Stimulated activated CD8-positive, alpha-beta memory T cell treated with anti-CD3 and anti-CD28 coated beads, Interleukin-7, amount 100 ng/mL, for 1 hour (primary cell): ENCODE results near the gene EFNA4.

ENCODE experiments used
- DNase-seq, 2 donors: peaks; one replicate each; pipeline ENCODE4 v3.0.0-alpha.2; 2020; ENCODE audit warnings: low read depth in 2 of 2

Gene EFNA4

GRCh38 chr1:155033524-155033923 lies 30.0 kb upstream of the EFNA4 start, which contains the start of the genes DCST1 and DCST2:
Gene DCST1, plus strand, starts transcription at chr1:155033824. Its CDS starts 213 bp downstream, at chr1:155034037.
Gene DCST2, minus strand, starts transcription at chr1:155033781. Its CDS starts 80 bp downstream, at chr1:155033701.
- no peak for DNase-seq

- no peak for DNase-seq
These were observed 29.0 kb upstream of the EFNA4 start for GRCh38 chr1:155034318-155035208.

DNA sequence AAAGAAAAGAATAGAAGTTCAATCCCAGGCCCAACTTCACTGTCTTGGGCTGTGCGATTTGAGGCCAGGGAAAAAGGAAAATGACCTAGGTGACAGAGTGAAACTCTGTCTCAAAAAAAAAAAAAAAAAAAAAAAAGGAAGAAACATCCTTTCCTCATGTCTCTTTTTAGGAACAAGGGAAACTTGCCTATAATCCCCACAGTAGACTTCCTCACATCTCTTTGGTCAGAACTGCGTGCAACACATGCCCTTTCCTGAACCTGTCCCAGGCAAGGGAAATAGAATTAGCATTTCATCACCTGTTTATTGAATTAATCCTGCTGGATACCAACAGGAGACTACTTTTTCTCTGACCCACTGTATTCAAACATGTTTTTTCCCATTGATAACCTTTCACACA lies 27.6 kb upstream of the EFNA4 start:
- no peak for DNase-seq

GRCh38 chr1:155037043-155037442 lies 26.5 kb upstream of the EFNA4 start:
- no peak for DNase-seq

DNA sequence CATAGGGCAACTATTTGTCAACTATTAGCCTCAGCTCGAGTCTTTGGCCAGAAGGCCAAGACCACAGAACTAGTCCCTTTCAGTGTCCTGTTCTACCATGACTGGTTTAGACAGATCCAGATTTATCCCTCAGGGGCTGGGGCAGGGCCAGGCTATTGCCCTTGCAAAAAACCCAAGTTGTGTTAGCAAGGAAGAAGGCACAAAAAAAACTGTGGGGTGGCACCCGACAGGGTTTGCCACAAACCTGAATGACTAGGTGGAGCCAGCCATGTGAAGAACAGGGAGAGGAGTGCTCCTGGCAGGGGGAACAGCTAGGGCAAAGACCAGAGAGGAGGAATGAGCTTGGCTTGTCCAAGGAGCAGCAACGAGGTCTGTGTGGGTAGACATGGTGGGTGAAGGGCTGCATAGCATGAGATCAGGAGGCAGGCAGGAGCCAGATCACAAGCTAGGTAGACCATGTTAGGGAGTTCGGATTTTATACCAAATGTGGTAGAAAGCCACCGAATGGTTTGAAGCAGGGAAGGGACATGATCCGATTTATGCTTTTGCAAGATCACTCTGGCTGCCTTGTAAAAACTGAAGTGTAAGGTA lies 25.6 kb upstream of the EFNA4 start:
- no peak for DNase-seq

- DNase-seq, result no peak
These were observed 24.8 kb upstream of the EFNA4 start for GRCh38 chr1:155038602-155039307.

DNA sequence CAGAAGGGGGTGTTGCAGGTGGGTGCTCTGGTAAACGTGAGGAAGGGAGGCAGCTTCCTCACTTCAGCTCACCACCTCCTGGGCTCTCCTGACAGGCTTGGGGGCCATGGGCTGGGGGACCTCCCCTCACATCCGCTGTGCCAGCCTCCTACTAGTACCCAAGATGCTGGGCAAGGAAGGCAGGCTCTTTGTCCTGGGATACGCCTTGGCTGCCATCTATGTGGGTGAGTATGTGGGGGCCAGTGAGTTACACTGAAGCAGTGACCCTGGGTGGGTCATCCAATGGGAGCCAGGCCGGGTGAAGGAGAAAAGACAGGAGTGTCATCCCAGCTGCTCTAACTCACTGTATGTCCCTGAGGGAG lies 24.3 kb upstream of the EFNA4 start:
- DNase-seq, result no peak

- DNase-seq, result no peak
These were observed 23.0 kb upstream of the EFNA4 start for GRCh38 chr1:155040358-155041093.

DNA sequence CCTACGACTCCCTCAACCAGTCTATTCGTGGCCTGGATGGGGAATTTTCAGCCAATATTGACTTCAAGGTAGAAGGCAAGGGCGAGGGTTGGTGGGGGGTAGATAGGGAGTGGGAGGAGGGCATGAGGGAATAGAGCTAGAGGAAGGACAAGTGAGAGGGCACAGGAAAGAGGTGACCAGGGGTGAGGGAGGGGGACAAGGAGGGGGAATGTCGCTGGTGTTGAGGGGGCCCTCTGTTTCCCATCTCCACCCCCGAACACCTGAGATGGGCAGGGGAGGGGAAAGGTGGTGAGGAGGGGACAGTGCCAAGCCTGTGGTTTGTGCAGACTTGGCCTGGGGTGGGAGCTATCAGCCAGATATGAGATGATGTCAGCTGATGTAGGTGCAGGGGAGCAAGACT lies 20.8 kb upstream of the EFNA4 start:
- no peak for DNase-seq

DNA sequence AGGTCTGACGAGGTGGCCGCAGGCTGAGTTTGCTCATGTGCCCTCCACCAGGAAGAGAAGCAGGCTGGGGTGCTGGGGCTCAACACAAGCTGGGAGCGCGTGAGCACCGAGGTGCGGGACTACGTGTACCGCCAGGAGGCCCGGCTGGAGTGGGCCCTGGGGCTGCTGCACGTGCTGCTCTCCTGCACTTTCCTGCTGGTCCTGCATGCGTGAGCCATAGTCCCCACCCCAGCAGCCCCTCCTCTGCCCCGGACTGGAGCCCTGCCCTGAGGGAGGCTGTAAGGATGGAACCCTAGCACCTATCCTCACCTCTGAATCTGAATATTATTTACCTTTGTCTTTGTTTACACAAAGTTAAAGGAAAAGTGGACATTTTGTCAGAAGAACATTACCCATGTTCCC lies 20.2 kb upstream of the EFNA4 start:
- DNase-seq, result no peak

- DNase-seq, result no peak
These were observed 19.7 kb upstream of the EFNA4 start for GRCh38 chr1:155043793-155044192.

GRCh38 chr1:155044365-155044764 lies 19.2 kb upstream of the EFNA4 start:
- no peak for DNase-seq

- DNase-seq, result peak in 1 of 2 donors; percentile 35
These were observed 18.5 kb upstream of the EFNA4 start for GRCh38 chr1:155044812-155045657.

GRCh38 chr1:155048449-155049334 lies 14.8 kb upstream of the EFNA4 start:
- no peak for DNase-seq

- no peak for DNase-seq
These were observed 13.6 kb upstream of the EFNA4 start for GRCh38 chr1:155049651-155050559.

DNA sequence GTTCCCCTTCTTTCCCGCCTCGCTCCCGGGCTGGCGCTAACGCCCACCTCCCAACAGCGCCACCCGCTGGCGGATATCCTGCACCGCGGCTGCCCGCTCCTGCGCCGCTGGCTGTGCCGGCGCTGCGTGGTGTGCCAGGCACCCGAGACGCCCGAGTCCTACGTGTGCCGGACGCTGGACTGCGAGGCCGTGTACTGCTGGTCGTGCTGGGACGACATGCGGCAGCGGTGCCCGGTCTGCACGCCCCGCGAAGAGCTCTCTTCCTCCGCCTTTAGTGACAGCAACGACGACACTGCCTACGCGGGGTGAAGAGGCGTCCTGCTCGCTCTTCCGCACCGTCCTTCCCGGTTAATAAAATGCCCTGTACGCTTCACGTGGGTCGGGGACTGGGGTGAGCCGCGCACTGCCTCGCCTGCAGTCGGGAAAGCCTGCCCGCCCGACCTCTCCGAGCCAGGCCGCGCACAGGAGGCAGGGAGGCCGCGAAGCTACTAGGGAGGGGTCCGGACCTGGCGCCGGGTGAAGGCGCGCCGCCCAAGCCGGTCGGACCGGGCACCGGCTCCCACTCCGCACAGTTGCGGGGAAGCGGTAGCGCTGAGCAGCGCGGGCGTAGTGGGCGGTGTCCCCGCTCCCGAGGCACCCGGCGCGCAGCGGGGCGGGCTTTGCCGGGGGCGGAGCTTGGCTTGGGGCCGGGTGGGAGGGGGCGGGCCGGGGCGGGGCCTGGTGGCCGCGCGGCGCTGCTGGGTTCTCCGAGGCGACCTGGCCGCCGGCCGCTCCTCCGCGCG lies 12.8 kb upstream of the EFNA4 start, which contains the start of gene ADAM15:
ADAM15 (plus strand) TSS at position 757 of the 782 bp plus-strand sequence. CDS start 71 bp downstream, outside the sequence.
- DNase-seq, result peak; percentile 54 to 66

DNA sequence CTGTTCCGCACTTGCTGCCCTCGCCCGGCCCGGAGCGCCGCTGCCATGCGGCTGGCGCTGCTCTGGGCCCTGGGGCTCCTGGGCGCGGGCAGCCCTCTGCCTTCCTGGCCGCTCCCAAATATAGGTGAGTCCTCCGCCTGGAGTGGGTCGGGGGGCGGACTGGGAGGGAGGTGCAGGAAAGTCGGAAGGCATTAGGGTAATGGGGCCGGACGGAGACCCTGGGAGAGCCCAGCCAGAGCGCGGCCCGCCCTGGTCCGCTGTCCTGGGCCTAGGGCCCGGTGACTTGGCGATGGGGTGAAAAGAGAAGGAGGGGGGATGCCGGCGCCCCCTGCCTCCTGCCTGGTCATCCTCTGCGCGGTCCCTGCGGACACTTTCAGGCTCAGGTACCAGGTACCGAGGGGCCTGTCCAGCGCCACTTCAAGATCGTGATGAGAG lies 12.2 kb upstream of the EFNA4 start:
- no peak for DNase-seq
